GM10847 (cell line): ENCODE data around the gene VEPH1.

Experiments
- POLR2A ChIP-seq: IDR thresholded peaks from 2 replicates; pipeline ENCODE4 v1.6.1; 2011; ENCODE audit not compliant: insufficient read length; ENCODE audit errors: extremely low read depth

VEPH1 gene

GRCh38 chr3:157429708-157430107 is 73.5 kb downstream of the VEPH1 start:
- no peak for TF ChIP-seq POLR2A

- TF ChIP-seq POLR2A: no peak
Measured at GRCh38 chr3:157428853-157429252, 74.4 kb downstream of the VEPH1 start.

GRCh38 chr3:157427901-157428300 is 75.3 kb downstream of the VEPH1 start:
- no peak for TF ChIP-seq POLR2A

GRCh38 chr3:157423337-157423736 is 79.9 kb downstream of the VEPH1 start:
- TF ChIP-seq POLR2A: no peak

- TF ChIP-seq POLR2A: no peak
Measured at GRCh38 chr3:157420606-157421130, 82.5 kb downstream of the VEPH1 start.

- no peak for TF ChIP-seq POLR2A
Measured at GRCh38 chr3:157418104-157418503, 85.1 kb downstream of the VEPH1 start.

- TF ChIP-seq POLR2A: no peak
Measured at GRCh38 chr3:157417247-157417646, 86.0 kb downstream of the VEPH1 start.

- TF ChIP-seq POLR2A: no peak
Measured at GRCh38 chr3:157416347-157417087, 86.7 kb downstream of the VEPH1 start.

- no peak for TF ChIP-seq POLR2A
Measured at GRCh38 chr3:157414861-157415260, 88.4 kb downstream of the VEPH1 start.

GRCh38 chr3:157412323-157412855 is 90.8 kb downstream of the VEPH1 start:
- TF ChIP-seq POLR2A: no peak

GRCh38 chr3:157410945-157411344 is 92.3 kb downstream of the VEPH1 start:
- no peak for TF ChIP-seq POLR2A

- TF ChIP-seq POLR2A: no peak
Measured at GRCh38 chr3:157409516-157409915, 93.7 kb downstream of the VEPH1 start.

- no peak for TF ChIP-seq POLR2A
Measured at GRCh38 chr3:157408499-157409149, 94.6 kb downstream of the VEPH1 start.

GRCh38 chr3:157407769-157408168 is 95.4 kb downstream of the VEPH1 start:
- no peak for TF ChIP-seq POLR2A

GRCh38 chr3:157406394-157406793 is 96.8 kb downstream of the VEPH1 start:
- TF ChIP-seq POLR2A: no peak

- TF ChIP-seq POLR2A: no peak
Measured at GRCh38 chr3:157405457-157405856, 97.8 kb downstream of the VEPH1 start.
